Measurements from ENCODE around the gene TPM1. TPM values are rescaled to one million over a fixed set of nuclear protein-coding genes. Genes with fewer than 3 reads are reported as not detected.

TPM1 gene
- total RNA-seq, 1 experiment from 2014 or later = 748 TPM

- no peak overlapping the region for H2BK120ac ChIP-seq (ENCODE audit: low read depth, low read length, poor library complexity, severe bottlenecking)
- no peaks in the 10 kb centered on the region for H3K27me3 Mint-ChIP-seq (ENCODE audit: low read depth)
- H2BK20ac ChIP-seq (ENCODE audit: low read depth, low read length, poor library complexity, severe bottlenecking) = no peak overlapping the region
- no peak overlapping the region for H3K4ac ChIP-seq (ENCODE audit: low read depth, low read length)
- no peak overlapping the region for H4K8ac ChIP-seq (replicated peaks; ENCODE audit: insufficient read length, low read depth, low read length)
- no peaks in the 10 kb centered on the region for H3K9me3 ChIP-seq (ENCODE audit: control insufficient read depth, low read depth, low read length)
- no peak overlapping the region for H2BK5ac ChIP-seq (ENCODE audit: insufficient read length, low read length)
- no peaks in the 10 kb centered on the region for H3K79me1 ChIP-seq (ENCODE audit: insufficient read depth, low read depth, low read length, poor library complexity, severe bottlenecking)
- no peak overlapping the region for H4K91ac ChIP-seq (ENCODE audit: insufficient read length, low read depth, low read length)
- H3K27ac Mint-ChIP-seq = peak overlapping the region in 2 of 3 experiments; percentile 44 to 92; a peak in 3 of 7 replicates
- H3K23ac ChIP-seq (ENCODE audit: insufficient read length, low read depth, low read length) = no peak overlapping the region
- H3K4me3 Mint-ChIP-seq = no peak overlapping the region
- H3K79me2 ChIP-seq (ENCODE audit: insufficient read depth, low read length) = no peaks in the 10 kb centered on the region
- peaks cover 55 to 74% of the 10 kb centered on the region in 2 experiments for H3K4me1 Mint-ChIP-seq
- no peak overlapping the region for H3K4me2 ChIP-seq (ENCODE audit: insufficient read depth, insufficient read length, low read length)
- no CpG with 5 or more reads among the region's 3 CpGs for WGBS (ENCODE audit: extremely low coverage, insufficient read length, low lambda C conversion rate)
- H3K14ac ChIP-seq (ENCODE audit: insufficient read depth, low read length) = no peak overlapping the region
- H3K4me1 ChIP-seq (ENCODE audit: insufficient read depth, low read length) = peaks cover 10% of the 10 kb centered on the region; the same call in 1 of the 2 replicates
- no peak overlapping the region for H3K9ac ChIP-seq (ENCODE audit: extremely low read depth, insufficient read length, low read length)
- H3T11ph ChIP-seq (ENCODE audit: low read length) = no peak overlapping the region
- H3K36me3 Mint-ChIP-seq (ENCODE audit: insufficient read depth in 1 of 3, low read depth in 3 of 3) = peaks cover 17 to 54% (median 47%) of the 10 kb centered on the region in 3 experiments; a peak in 6 of 7 replicates
- no peaks in the 10 kb centered on the region for H3K27me3 ChIP-seq (ENCODE audit: insufficient read depth, low read length)
- DNase-seq = no peak
- H2BK15ac ChIP-seq (ENCODE audit: low read depth, low read length) = no peak overlapping the region
- no peak overlapping the region for H2AFZ ChIP-seq (ENCODE audit: low read length)
- no peak overlapping the region for H3K27ac ChIP-seq (ENCODE audit: insufficient read length, low read depth, low read length)
- H4K5ac ChIP-seq (ENCODE audit: insufficient read length, low read depth, low read length) = no peak overlapping the region
- no peak overlapping the region for H3K18ac ChIP-seq (ENCODE audit: insufficient read length, low read depth, low read length)
- no peak overlapping the region for H2AK5ac ChIP-seq (ENCODE audit: insufficient read length, low read length)
- H3K56ac ChIP-seq (ENCODE audit: insufficient read length, low read depth, low read length) = no peak overlapping the region
- no peak overlapping the region for H2BK12ac ChIP-seq (ENCODE audit: insufficient read length, low read depth, low read length)
- no peaks in the 10 kb centered on the region for H3K23me2 ChIP-seq (ENCODE audit: insufficient read length, low read depth, low read length, poor library complexity, severe bottlenecking)
- TF ChIP-seq CTCF (conservative IDR thresholded peaks at IDR 0.05) = no peak
- H3K9me3 Mint-ChIP-seq = no peaks in the 10 kb centered on the region
- H4K20me1 ChIP-seq (ENCODE audit: control insufficient read depth, insufficient read depth, insufficient read length) = no peaks in the 10 kb centered on the region
Observed at GRCh38 chr15:63072023-63072650, 29.6 kb downstream of the TPM1 start.

Measured in H9 (cell line).